Head of caudate nucleus (tissue), 42 donors: ENCODE data around the gene DENND1C.

Experiments
- DNase-seq, 42 donors: peaks; one replicate each; pipeline versions ENCODE4 v3.0.0 to v3.0.0-alpha.2; 2020 to 2021; ENCODE audit warnings: mixed read lengths in 7 of 42
- intact Hi-C: fragments of 100-400 bp; cut with DNase I; formaldehyde crosslinking; loops from one replicate; pipeline ENCODE4 v1.15.0; 2022

The DENND1C gene

DNA sequence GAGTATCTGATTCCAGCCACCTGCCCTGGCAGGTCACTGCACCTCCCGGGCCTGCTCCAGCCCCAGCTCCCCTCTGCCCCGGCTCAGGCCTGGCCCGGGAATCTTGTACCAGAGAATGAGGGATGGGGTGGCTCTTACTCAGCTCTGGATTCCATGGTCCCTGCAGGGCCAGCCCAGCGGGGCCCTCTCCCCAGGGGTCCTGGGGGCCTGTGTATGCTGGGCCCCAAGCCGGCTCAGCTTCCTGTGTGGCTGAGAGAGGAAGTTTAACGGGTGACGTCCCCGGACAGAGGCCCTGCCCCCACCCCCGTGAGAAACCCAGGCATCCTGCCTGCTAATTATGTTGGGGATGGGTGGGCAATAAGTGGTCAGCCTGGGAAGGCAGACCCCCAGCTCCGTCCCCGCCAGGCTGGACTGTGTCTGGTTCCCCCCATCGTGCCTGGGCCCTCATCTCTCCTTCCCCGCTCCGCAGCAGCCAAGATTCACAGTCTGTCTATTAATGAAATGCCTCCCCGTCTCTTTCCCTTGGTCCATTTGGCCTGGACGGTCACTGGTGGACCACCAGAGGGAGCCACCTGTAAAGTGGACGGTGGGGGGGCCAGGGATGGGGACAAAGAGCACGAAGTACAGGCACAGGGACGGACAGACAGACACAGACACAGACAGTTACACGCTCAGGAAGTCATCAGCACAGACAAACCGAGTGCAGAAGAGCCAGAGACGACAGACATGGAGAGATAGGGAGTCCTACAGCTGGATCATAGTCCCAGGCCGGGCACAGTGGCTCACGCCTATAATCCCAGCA is at the start of gene DENND1C:
DENND1C (minus strand) TSS at position 247 of the 802 bp plus-strand sequence; CDS start at position 155, 92 bp downstream.
- DNase-seq, result peak in 40 of 42 donors; percentile 30 to 88 (median 70)
- intact Hi-C loops, result no loop called here

- peak; percentile 94 to 99 (median 97) for DNase-seq
- intact Hi-C loops, result loop anchor here (10.0 kb wide), 1 partner anchor 204 kb away; the partner anchor contains the start of genes GPR108 and TRIP10
These were observed 49.0 kb upstream of the DENND1C start, which contains the start of gene TNFSF9 for GRCh38 chr19:6530386-6531162. Gene TNFSF9 (plus strand): TSS chr19:6531026. CDS start chr19:6531037, 11 bp downstream.

DNA sequence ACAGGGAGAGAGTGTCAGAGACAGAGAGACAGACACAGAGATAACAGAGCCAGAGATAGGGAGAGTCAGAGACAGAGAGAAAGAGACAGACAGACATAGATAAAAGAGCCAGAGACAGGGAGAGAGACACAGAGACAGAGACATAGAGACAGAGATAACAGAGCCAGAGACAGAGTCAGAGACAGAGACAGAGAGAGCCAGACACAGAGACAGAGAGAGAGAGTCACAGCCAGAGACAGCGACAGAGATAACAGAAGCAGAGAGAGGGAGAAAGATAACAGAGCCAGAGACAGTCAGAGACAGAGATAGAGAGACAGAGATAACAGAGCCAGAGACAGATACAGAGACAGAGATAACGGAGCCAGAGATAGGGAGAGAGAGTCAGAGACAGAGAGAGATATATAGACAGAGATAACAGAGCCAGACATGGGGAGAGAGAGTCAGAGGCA is 48.4 kb upstream of the DENND1C start:
- DNase-seq, result no peak
- intact Hi-C loops, result loop anchor here (10.0 kb wide), 1 partner anchor 205 kb away; the partner anchor contains the start of genes GPR108 and TRIP10

DNA sequence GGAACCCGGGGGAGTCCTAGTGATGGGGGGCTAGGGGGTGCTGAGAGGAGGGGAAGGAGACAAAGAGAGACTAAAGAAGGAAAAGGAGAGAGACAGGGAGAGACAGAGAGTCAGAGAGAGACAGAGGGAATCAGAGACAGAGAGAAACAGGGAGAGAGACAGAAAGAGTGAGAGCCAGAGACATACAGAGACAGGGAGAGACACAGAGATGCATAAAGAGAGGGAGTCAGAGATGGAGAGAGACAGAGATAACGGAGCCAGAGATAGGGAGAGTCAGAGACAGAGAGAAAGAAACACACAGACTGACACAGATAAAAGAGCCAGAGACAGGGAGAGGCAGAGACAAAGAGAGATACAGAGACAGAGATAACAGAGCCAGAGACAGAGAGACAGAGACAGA is 47.8 kb upstream of the DENND1C start:
- intact Hi-C loops, result no loop called here
- DNase-seq, result no peak

GRCh38 chr19:6528544-6529121 is 47.0 kb upstream of the DENND1C start:
- intact Hi-C loops, result no loop called here
- peak; percentile 43 to 86 (median 68) for DNase-seq

DNA sequence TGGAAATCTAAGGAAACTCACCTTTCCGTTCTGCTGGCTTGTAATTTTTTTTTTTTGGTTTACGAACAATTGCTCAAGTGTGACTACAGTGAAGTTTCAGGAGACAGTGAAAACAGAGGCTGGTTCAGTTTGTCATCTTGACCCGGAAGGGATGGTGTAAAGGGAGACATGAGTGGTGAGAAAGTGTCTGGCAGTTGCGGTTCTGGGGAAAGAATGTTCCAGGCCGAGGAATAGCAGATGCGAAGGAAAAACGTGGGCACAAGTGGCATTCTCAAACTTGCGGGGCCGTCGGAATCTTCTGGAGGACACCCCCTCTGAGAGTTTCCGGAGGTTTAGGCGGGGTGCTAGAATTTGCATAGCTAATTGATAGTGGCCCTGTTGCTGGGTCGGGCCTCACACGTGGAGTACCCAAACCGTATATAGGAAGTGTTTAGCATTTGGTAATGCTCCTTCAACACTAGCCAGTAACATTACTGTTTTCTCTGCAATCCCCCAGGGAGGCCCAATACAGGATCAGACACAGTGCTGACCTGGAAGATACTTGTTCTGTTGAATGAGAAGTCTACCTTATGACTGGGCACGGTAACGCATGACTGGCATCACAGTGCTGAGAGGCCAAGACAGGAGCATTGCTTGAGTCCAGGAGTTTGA is 46.4 kb upstream of the DENND1C start:
- intact Hi-C loops, result no loop called here
- DNase-seq, result no peak

DNA sequence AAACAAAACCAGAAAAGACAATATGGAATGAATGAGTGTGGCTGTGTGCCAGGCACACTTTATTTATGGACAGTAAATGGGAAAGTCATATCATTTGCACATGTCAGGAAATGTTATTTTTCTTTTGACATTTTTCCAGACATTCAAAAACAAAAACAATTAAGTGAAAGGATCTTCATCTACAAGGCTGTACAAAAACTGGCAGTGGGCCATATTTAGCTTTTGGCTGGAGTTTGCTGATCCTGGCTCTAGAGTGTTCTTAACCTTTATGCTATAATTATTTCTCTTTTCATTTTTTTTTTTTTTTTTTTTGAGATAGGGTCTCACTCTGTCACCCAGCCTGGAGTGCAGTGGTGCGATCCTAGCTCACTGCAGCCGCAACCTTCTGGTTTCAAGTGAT is 42.7 kb upstream of the DENND1C start:
- intact Hi-C loops, result no loop called here
- DNase-seq, result no peak

DNA sequence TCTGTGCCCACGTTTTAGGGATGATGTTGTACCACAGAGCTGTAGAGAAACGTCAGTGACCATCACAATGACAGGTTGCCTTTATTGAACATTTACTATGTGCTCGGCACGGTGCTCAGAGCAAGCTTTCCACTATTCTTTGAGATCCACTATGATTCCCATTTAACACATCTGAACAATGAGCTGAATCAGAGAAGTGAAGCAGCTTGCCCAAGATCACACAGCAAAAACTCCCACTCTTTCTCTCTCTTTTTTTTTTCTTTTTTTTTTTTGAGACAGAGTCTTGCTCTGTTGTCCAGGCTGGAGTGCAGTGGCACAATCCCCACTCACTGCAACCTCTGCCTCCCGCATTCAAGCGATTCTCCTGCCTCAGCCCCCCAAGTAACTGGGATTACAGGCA is 41.1 kb upstream of the DENND1C start:
- no peak for DNase-seq
- intact Hi-C loops, result no loop called here

- intact Hi-C loops, result no loop called here
- no peak for DNase-seq
These were observed 40.4 kb upstream of the DENND1C start for GRCh38 chr19:6521718-6522646.

DNA sequence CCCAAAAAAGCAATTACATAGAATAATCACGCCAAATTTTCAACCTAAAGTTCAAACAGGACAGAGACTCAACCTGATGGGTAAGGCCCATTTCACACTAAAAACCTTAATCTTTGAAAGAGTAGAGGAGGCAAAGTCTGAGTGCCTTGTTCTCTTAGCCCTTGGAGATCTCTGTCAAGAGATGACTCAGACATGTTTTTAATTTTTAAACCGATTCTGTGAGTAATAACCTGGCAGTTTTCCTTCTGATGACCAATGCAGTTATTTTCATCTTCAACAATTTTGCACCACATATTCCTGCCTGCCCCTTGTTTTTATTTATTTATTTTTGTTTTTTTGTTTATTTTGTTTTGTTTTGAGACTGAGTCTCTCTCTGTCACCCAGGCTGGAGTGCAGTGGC is 37.7 kb upstream of the DENND1C start:
- no peak for DNase-seq
- intact Hi-C loops, result no loop called here

GRCh38 chr19:6518145-6518911 is 36.7 kb upstream of the DENND1C start:
- intact Hi-C loops, result no loop called here

DNA sequence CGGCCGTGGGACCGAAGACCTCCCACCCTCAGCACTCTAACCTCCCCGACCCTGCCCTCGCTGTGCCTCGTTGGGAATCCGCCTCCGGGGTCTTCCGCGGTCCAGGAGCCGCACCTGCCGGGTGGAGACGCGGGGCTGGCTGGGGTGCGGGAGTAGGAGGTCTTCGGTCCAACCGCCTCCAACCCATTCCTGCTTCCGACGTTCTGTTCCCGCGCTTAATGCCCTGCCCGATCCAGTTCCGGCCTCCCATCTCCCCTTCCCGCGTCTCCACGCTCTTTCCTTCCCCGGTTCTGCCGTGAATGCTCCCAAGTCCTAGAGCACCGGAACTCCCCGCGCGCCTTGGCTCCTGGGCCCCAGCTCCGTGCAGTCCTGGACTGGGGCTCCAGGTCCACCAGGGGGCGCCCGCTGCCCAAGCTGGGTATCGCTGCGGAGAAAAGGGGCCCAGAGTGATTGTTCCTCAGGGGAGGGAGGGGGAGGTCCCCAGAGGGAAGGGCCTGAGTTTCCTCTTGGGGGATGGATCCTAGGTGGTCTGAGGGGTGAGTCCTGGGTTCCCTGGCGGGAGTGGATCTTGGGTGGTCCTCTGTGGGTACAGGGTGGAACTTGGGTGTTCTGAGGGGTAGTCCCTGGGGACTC is 35.2 kb upstream of the DENND1C start:
- intact Hi-C loops, result loop anchor here (1.0 to 2.0 kb wide), 2 partner anchors 117 to 344 kb away; no protein-coding TSS in a partner anchor
- peak; percentile 85 to 99 (median 96) for DNase-seq

More at GRCh38 chr19:6518145-6518911, 36.7 kb upstream of the DENND1C start:
- DNase-seq, result no peak

- intact Hi-C loops, result loop anchor here (2.0 kb wide), 1 partner anchor 345 kb away; no protein-coding TSS in a partner anchor
- peak; percentile 86 to 98 (median 96) for DNase-seq
These were observed 34.6 kb upstream of the DENND1C start for GRCh38 chr19:6516018-6516658.

DNA sequence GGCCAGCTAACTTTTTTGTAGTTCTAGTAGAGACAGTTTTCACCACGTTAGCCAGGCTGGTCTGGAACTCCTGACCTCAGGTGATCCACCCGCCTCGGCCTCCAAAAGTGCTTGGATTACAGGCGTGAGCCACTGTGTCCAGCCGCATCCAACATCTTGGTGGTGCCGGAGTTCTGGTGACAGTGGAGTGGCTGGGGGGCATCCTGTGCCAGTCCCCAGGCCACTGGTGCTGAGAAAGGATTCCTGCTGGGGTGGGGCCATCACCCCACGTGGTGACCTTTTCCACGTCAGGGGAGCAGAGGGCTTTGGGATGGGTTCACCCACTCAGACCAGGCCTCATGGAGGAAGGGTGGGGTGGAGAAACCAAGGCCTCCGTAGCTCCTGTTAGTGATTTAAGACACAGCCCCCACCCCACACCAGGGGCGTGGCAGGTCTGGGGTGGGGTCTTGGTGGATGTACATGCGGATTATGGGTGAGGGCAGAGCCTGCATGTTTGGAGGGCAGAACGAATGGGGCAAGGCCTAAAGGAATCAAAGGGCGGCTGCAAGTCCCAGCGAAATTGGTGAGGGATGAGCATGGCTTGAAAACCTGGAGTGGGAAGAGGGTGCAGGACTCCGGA is 33.4 kb upstream of the DENND1C start:
- DNase-seq, result no peak
- intact Hi-C loops, result no loop called here

- intact Hi-C loops, result no loop called here
- DNase-seq, result no peak
These were observed 32.5 kb upstream of the DENND1C start for GRCh38 chr19:6514089-6514488.

GRCh38 chr19:6510618-6511017 is 29.0 kb upstream of the DENND1C start:
- intact Hi-C loops, result no loop called here

More at GRCh38 chr19:6510618-6511017, 29.0 kb upstream of the DENND1C start:
- DNase-seq, result no peak
